GM06990 (cell line): ENCODE measurements around the gene NOTCH1.

Experiments used
- DNase-seq: peaks from one replicate; pipeline ENCODE4 v3.0.0-alpha.2; 2011; ENCODE audit not compliant: insufficient read length; ENCODE audit errors: extremely low read depth
- H3K27me3 ChIP-seq: replicated peaks from 2 replicates; pipeline ENCODE4 v1.6.0; 2011; ENCODE audit warnings: low read length; ENCODE audit not compliant: control insufficient read depth, insufficient read depth
- H3K36me3 ChIP-seq: 2 replicates; pipeline ENCODE4 v1.5.1; 2011; ENCODE audit warnings: low read length; ENCODE audit not compliant: control insufficient read depth, insufficient read depth
- H3K4me3 ChIP-seq: replicated peaks from 2 replicates; pipeline ENCODE4 v1.5.1; 2011; ENCODE audit warnings: low read depth, mild to moderate bottlenecking, control low read depth, low read length
- TF ChIP-seq, protein P1 (sequence below): IDR thresholded peaks from 2 replicates; pipeline ENCODE4 v1.5.1; 2011; ENCODE audit warnings: low read length, control low read depth, mild to moderate bottlenecking, inconsistent platforms; ENCODE audit not compliant: insufficient read depth, poor library complexity, severe bottlenecking

Gene NOTCH1

GRCh38 chr9:136455043-136456002, 90.5 kb downstream of the NOTCH1 start:
- Histone ChIP-seq H3K27me3 (no peaks in the 10 kb centered on the region), H3K36me3 (peaks cover 51% of the 10 kb centered on the region), H3K4me3 (no peak overlapping the region)
- no peak for DNase-seq
- TF ChIP-seq, protein P1, sequence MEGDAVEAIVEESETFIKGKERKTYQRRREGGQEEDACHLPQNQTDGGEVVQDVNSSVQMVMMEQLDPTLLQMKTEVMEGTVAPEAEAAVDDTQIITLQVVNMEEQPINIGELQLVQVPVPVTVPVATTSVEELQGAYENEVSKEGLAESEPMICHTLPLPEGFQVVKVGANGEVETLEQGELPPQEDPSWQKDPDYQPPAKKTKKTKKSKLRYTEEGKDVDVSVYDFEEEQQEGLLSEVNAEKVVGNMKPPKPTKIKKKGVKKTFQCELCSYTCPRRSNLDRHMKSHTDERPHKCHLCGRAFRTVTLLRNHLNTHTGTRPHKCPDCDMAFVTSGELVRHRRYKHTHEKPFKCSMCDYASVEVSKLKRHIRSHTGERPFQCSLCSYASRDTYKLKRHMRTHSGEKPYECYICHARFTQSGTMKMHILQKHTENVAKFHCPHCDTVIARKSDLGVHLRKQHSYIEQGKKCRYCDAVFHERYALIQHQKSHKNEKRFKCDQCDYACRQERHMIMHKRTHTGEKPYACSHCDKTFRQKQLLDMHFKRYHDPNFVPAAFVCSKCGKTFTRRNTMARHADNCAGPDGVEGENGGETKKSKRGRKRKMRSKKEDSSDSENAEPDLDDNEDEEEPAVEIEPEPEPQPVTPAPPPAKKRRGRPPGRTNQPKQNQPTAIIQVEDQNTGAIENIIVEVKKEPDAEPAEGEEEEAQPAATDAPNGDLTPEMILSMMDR, result no peak

GRCh38 chr9:136454026-136454796, 91.6 kb downstream of the NOTCH1 start:
- Histone ChIP-seq H3K4me3 (no peak overlapping the region), H3K36me3 (peaks cover 45% of the 10 kb centered on the region), H3K27me3 (no peaks in the 10 kb centered on the region)
- TF ChIP-seq, protein P1, result no peak
- no peak for DNase-seq

- no peak for DNase-seq
- no peaks in the 10 kb centered on the region for H3K27me3 ChIP-seq
- H3K4me3 ChIP-seq, result no peak overlapping the region
- peaks cover 43% of the 10 kb centered on the region for H3K36me3 ChIP-seq
- TF ChIP-seq, protein P1, result no peak
Measured at GRCh38 chr9:136453326-136453725, 92.5 kb downstream of the NOTCH1 start.

GRCh38 chr9:136451221-136451877, 94.5 kb downstream of the NOTCH1 start:
- H3K4me3 ChIP-seq, result no peak overlapping the region
- TF ChIP-seq, protein P1, result no peak
- no peaks in the 10 kb centered on the region for H3K27me3 ChIP-seq
- no peak for DNase-seq
- peaks cover 45% of the 10 kb centered on the region for H3K36me3 ChIP-seq

DNA sequence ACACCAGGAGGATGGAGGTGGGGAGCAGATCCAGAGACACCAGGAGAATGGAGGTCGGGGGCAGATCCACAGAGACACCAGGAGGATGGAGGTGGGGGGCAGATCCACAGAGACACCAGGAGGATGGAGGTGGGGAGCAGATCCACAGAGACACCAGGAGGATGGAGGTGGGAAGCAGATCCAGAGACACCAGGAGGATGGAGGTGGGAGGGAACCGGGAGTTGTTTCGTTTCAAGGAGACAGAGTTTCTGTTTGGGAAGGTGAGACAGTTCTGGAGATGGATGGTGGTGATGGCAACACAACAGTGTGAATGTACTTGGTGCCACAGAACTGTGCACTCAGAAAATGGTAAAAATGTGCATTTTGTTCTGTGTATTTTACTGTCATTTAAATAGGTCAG, 97.2 kb downstream of the NOTCH1 start:
- TF ChIP-seq, protein P1, result no peak
- Histone ChIP-seq H3K36me3 (peaks cover 36% of the 10 kb centered on the region), H3K27me3 (no peaks in the 10 kb centered on the region), H3K4me3 (no peak overlapping the region)
- DNase-seq, result no peak
